ENCODE measurements around the gene TEX29.

The TEX29 gene

GRCh38 chr13:111388851-111389500 is 68.5 kb downstream of the TEX29 start:
- H3K4me3 ChIP-seq (ENCODE audit: low read depth, low read length): no peak overlapping the region

GRCh38 chr13:111389621-111390521 is 69.4 kb downstream of the TEX29 start:
- no peak overlapping the region for H3K4me3 ChIP-seq (ENCODE audit: low read depth, low read length)
- TF ChIP-seq CTCF (IDR thresholded peaks at IDR 0.05; ENCODE audit: low read depth, low read length): no peak

More at GRCh38 chr13:111388851-111389500, 68.5 kb downstream of the TEX29 start:
- TF ChIP-seq CTCF (IDR thresholded peaks at IDR 0.05; ENCODE audit: low read depth, low read length): no peak

- no peak for TF ChIP-seq CTCF (IDR thresholded peaks at IDR 0.05; ENCODE audit: low read depth, low read length)
- H3K4me3 ChIP-seq (ENCODE audit: low read depth, low read length): no peak overlapping the region
These were observed 70.3 kb downstream of the TEX29 start for GRCh38 chr13:111390522-111391270.

GRCh38 chr13:111392486-111392885 is 72.0 kb downstream of the TEX29 start:
- TF ChIP-seq CTCF (IDR thresholded peaks at IDR 0.05; ENCODE audit: low read depth, low read length): no peak
- no peak overlapping the region for H3K4me3 ChIP-seq (ENCODE audit: low read depth, low read length)

- no peak overlapping the region for H3K4me3 ChIP-seq (ENCODE audit: low read depth, low read length)
- TF ChIP-seq CTCF (IDR thresholded peaks at IDR 0.05; ENCODE audit: low read depth, low read length): no peak
These were observed 72.9 kb downstream of the TEX29 start for GRCh38 chr13:111393221-111393790.
